ENCODE data around the gene ALAS1.
"Not testable (repeated sequence)": the region's sequence is repeated elsewhere in the genome, so short reads cannot be mapped to it uniquely, and the experiment has no call there.

ALAS1 gene

DNA sequence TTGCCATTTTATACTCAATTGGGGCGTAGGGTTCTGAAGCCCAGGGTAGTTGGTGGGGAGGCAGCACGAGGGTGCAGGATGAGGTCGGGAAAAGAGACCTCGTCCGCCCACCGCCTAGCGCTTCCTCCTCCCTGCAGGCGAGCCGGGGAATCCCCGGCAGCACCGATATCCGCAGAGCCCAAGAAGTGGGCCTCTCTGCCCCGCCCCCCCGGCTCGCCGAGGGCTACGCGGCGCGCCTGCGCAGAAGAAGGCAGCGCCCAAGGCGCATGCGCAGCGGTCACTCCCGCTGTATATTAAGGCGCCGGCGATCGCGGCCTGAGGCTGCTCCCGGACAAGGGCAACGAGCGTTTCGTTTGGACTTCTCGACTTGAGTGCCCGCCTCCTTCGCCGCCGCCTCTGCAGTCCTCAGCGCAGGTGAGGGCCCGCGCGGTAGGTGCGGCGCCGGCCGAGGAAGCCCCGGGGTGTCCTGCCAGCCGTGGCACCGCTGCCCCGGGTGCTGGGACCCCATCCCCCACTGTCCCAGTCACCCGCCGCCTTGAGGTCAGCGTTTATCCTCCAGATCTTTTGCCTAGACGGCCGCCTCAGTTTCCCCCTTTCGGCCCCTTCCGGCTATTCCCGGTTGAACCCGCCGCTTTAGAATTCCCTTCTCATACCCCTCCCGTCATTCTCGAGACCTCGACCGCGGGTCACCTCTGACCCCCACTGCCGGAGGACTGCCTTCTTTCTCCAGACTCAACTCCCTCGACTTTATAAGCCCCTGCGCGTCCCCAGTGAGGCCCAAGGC is at the start of gene ALAS1:
Gene ALAS1, plus strand, starts transcription at position 319 of the 784 bp plus-strand sequence. CDS start 1,082 bp downstream, outside the sequence.
- peak; percentile 99 for DNase-seq

DNA sequence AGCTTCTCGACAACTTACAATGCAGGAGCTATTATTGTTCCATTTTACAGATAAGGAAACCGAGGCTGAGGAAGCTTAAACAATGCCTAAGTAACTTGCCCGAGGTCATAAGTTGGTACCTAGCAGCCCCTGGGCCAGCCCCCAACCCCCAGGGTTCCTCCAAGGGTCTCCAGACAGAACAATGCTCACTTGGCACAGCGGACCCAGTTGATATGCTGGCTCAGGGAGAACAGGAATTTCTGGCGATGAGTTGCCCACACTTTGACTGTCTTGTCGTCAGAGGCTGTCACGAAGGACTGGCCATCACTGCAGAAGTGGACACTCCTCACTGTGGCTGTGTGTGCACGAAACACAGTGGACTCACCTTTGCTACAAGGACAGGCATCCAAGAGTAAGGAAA is 48.9 kb upstream of the ALAS1 start:
- DNase-seq: no peak

DNA sequence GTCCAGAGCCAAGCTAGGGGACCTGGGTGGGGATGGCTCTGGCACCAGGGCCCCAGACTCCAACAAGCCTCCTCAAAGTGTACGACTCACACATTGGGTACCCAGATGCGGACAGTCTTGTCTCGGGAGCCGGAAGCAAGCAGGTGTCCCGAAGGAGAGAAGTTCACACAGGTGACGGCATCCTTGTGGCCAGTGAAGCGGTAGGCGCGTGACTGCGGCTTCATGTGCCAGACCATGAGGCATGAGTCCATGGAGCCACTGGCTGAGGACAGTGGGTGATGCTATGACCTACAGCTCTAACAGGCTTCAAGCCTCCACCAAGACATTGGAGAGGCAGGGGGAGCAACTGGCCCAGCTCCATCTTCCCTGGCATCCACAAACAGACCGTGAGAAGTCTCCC is 48.2 kb upstream of the ALAS1 start:
- no peak for DNase-seq

DNA sequence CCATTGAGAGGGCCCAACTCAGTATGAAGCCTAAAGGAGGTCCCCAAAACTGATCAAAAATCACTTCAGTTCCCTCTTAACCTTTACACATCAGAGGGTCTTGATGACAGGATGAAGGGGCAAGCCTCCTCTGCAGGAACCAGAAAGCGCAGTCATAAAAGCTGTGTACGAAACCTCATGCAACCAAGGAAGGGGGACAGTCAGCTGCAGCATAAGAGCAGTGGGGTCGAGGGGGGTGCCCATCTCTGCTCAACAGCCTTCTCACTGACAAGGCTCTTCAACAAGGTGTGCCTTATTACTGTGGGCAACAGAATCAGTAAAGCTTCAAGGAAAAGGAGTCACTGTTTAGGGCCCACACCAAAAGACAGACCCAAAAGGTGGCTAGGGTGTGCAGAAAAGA is 47.6 kb upstream of the ALAS1 start:
- DNase-seq: no peak

DNA sequence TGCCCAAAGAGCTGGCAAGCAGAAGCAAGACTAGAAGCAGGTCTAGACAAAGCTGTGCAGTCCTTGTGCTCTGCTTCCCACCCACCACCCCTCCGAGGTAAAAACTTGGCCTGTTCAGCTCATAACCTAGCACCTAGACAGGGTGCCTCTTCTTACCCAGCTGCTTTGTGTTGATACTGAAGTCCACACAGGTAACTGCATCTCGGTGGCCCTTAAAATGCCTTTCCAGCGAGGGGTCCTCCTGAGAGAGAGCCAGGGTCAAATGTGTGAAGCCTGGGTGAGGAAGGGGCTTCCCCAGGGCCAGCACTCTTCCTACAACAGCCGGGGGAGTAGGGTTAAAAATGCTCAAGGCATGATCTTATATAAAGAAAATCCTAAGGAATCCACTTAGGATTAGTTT is 47.1 kb upstream of the ALAS1 start:
- DNase-seq: no peak

DNA sequence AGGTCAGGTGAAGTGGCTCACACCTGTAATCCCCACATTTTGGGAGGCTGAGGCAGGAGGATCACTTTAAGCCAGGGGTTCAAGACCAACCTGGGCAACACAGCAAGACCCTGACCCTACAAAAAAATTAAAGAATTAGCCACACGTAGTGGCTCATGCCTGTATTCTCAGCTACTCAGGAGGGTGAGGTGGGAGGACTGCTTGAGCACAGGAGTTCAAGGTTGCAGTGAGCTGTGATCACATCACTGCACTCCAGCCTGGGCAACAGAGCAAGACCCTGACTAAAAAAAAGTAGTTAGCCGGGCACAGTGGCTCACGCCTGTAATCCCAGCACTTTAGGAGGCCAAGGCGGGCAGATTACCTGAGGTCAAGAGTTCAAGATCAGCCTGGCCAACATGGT is 46.0 kb upstream of the ALAS1 start:
- not testable (repeated sequence) for DNase-seq

DNA sequence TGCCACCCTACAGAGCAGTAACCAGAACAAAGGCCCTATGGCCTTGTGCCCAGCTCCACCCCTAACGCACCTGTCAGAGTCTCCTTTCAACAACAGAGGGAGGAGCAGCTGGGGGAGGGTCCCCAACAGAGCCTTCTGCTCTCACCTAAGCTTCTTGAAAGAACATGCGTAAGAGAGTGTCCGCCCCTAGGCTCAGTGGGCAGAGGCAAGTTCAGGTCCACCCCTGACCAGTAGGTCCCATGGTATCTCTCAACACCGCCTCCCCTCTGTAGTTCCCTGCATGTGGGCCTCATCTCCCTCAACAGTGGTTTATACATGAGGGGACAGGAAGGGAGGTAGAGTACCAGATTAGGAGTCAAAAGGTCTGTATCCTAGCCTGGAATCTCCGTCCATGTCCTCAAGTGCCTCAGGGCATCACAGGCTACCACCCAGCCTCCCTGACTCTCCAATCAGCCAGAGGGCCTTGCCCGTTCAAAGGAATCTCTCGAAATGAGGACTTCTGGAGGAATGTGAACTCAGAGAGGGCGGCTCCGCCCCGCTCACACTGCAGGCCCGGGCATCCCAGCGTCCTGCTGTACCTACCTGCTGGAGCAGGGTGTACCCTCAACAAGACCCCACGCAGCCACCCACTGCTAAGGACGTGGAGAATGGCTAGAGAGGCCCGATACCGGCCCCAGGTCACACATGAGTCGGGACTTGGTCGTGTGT is 44.4 kb upstream of the ALAS1 start:
- DNase-seq: no peak

DNA sequence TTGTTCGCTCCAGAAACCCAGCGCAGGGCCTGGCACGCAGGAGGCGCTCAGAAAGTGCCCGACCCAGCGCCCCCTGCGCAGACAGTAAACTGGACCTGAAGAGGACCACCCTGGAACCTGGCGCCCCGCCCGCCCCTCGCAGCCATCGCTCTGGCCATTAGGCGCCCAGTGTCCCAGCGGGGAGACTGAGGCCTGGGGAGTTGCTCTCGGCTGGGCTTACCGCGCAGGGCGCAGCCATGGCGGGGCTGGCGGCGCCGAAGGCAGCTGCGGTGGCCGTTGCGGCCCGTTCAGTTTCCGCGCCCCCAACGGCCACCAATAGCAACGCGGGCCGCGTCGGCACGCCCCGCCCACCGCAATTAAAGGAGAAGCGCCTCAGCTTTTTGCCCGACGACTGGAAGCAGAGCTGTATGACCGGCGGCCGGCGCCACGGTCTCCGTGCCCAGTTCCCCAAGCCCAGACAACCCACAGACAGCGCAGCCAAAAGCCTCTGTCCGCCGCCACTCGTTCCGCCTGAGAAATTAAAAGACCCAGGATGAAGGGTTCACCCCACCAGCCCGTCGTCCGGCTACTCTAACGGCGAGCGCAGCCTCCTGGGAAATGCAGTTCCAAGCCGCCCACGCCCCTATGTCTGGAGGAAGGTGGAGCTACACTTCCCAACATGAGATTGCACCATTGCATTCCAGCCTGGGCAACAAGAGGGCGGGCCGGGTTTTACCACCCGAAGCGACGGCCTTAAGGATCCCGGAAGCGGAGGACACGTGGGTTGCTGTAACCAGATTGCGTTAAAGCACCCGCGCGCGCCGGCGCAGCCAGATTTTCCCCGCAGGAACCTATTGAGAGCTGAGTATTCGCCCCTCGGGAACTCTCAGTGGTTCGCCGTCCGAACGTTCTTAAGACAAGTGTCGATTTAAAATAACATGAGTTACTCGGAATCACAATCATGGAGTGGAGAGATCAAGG is 43.5 kb upstream of the ALAS1 start, which contains the start of gene POC1A:
Gene POC1A, minus strand, starts transcription at position 289 of the 960 bp plus-strand sequence. Its CDS starts 51 bp downstream, at position 238.
- peak; percentile 95 for DNase-seq

DNA sequence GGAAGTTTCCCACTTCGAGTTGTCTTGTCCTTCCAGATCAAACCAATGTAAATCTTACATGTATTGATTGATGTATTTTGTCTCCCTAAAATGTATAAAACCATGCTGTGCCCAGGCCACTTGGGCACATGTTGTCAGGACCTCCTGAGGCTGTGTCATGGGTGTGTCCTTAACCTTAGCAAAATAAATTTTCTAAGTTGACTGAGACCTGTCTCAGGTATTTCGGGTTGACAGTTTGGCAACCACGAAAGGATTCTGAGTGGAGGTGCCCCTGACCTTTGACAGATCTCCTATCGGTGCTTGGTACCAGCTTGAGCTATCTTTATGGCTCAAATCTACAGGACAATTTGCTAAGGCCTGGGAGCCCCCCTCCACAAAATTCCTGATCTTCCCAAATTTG is 42.0 kb upstream of the ALAS1 start:
- no peak for DNase-seq

DNA sequence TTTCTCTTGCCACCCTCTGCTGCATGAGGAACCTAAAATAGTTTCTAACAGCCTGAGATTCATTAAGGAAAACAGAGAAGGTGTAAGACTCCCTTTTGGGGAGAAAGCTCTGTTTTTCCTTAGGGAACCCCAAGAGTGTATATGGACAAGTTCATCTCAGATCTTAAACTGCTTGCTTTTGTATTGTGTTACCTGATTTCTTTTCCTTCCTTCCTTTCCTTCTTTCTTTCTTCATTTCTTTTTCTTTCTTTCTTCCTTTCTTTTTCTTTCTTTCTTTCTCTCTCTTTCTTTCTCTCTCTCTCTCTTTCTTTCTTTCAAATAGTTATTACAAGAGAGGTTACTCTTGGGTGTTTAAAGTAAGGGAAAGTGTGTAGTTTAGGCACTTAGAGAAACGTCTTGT is 38.5 kb upstream of the ALAS1 start:
- DNase-seq: no peak

DNA sequence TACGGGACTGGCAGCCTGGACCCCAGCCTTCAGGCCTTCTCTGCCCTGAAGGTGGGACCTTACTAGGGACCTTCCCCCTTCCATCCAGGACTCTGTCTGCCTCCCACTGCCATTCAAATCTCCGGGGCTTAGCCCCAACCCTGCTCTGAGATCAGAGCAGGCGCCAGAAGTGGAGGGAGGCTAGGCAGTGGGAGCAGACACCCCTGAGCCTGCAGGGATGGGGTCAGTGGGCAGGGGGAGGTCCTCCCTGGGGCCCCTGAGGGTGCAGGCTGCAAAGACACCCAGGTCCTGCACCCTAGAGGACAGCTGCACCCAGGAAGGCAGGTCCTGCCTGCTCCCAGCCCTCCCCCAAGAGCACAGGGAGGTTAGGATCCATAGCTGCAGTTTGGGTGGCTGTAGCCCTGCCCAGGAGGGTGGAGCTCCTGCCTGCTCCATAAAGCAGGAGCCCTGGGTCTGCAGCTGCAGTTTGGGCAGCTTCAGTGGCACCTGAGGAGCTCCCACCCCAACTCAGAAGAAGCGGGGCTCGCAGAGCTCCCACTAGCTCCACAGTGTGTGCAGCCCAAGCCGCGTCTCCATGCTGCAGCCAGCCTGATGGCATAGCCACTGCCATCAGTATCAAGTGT is 35.6 kb upstream of the ALAS1 start:
- DNase-seq: no peak

DNA sequence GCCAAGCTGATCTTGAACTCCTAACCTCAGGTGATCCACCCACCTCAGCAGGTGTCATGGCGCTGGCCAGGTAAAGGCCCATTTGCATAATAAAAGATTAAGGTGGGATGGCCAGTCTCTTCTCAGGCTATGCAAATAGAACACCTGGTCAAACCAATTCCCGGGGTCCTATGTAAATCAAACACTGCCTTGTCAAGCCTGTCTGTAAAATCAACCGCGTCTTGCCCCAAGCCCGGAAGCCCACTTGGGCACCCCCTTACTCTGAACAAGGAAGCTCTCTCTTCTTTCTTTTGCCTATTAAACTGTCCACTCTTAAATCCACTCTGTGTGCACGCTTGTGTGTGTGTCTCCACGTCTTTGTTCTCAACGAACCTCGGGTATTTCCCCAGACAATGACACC is 30.7 kb upstream of the ALAS1 start:
- DNase-seq: no peak

DNA sequence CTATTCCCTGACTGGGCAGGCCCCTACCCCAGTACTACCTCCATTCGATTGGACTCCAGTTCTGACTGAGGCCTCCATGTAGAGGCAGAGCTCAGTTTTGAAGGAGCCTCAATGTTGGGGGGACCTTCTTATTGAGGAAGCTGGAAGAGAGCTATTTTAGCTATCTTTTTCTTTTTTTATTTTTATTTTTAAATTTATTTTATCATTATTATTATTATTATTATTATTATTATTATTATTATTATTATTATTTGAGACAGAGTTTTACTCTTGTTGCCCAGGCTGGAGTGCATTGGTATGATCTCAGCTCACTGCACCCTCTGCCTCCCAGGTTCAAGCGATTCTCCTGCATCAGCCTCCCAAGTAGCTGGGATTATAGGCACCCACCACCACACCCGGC is 27.7 kb upstream of the ALAS1 start:
- DNase-seq: not testable (repeated sequence)

DNA sequence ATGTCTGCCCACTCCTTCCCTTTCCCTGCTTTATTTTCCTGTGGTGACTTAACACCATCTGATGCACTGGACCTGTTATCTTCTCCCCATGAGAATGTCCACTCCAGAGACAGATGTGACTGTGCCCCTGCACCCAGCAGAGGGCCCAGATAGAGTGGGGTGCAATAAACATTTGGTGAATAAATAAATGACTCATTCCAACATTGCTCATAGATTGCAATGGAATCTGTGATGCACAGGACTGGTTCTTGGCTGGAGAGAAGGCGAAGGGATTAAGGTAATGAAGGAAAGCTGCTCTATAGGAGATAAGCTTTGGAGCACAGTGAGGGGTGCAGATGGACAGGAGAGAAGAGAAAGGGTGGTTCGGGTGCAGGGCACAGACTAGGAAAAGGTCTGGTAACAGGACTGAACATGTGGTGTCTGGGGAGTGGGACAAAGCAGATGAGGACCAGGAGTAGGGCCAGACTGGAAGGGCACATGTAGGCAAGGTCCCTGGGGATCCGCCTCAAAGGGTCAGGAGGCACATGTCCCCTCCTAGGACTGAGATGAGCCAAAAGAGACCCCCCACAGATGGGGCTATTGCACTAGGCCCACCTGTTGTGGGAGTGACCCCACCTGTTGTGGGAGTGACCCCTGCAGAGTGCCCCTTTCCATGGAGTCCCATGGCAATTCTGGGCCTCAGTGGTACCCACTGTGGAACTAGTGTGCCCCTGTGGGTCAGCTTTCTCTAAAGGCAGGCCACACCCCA is 26.3 kb upstream of the ALAS1 start:
- DNase-seq: no peak

DNA sequence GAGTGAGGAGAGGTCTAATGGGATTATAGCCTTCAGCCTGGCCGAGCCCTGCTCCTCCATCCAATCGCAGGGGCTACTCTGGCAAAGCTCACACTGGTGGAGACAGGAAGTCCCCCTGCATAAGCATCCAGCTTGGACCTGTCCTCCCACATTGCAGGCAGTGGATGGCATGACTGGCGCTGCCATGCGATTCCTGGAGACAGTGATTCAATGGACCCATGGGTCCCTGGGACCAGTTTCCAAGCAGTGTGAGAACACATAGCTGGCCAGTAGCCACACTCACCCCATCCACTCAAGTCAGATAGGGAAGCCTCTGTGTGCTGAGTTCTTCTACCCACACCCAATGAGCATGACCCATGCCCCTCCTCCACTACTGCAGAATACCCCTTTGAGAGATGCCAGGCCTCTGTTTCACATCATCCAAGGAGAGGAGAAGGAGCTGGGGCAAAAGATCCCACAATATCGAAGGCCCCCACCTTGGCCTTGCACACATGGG is 25.6 kb upstream of the ALAS1 start:
- no peak for DNase-seq

DNA sequence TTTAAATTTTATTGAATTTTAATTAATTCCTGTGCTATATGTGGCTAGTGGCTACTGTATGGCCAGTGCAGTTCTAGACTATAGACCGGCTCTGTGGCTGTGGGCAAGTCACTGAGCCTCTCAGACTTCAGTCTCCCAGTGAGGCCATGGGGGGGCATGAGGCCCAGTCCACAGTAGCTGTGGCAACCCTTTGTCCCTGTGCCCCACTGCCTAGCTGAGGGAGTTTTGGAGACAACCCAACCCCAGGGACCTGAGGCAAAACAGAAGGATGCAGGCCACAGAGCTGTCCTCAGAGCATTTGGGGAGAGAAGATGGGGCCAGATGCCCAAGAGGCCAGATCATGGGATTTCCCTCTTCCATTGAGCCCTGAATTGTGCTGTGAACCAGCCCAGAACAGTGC is 24.9 kb upstream of the ALAS1 start:
- no peak for DNase-seq

DNA sequence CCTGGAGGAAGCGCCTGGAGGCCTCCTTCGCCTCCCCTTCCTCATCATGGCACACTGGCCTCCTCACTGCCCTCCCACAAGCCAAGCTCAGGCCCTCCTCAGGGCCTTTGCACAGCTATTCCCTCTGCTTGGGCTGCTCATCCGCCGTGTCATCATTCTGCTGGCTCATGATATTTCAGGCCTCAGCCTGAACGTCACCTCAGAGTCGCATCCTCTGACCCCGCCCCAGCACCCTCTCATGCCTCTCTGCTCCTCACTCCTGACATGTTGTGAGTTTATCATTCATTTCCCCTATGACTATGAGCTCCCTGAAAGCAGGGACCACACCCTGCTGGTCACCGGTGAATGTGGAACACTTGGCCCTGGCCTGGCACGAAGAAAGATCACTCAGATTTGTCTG is 23.1 kb upstream of the ALAS1 start:
- DNase-seq: no peak

DNA sequence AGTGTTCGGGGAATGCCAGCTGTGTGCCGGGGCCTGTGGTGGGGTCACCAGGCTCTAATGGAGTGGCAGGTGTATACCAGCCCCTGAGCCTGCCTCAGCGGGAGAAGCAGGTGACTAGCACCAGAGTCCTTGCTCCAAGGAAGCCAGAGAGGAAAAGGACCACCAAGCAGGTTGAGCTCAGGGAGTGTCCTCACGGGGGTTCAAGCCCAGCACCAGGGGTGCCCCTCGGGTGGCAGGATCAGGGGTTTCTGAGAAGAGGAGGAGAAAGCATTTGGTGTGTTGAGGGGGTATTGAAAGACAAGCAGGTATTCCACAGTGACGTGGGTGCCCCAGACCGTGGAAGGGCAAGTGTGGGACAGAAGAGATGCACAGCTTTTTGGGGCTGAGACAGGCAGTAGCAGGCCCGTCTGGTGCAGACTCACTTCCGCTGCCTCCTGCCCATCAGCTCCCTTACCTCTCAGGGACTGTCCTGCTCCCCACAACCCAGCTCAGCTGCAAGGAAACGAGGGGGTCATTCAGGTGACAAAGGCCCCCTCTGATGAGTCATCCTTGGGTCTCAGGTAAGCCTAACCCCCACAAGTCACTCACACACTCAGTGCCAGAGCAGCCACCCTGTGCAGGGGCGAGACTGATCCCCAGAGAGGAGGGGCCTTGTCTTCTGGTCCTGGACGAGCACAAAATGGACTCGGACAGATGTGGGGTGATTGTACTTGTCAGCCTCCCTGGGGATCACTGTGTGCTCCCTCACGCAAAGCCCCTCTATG is 22.4 kb upstream of the ALAS1 start:
- DNase-seq: no peak

DNA sequence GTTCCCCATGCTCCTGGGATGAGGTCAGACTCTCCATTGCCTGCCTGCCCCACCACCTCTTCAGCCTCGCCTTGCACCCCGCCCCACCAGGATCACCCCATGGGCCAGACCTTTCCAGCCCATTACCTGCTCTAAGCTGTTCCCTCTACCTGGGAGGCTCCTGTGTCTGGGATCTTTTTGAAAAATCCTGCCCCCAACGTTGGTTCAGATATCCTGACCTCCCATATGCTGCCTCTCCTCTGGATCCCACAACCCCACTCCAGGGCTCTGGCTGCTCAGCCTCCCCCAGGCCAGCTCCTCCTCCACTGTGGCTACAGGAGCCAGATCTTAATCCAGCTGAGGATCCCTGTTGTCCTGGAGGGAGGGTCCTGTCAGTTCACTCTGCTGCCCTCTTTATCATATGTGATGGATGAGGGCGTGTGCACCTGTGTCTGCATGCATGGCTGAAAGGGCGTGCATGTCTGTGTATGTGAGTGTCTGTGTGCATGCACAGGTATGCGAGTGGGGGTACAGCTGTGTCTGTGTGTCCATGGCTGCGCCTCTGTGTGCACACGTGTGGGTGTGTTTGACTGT is 21.7 kb upstream of the ALAS1 start:
- DNase-seq: no peak

DNA sequence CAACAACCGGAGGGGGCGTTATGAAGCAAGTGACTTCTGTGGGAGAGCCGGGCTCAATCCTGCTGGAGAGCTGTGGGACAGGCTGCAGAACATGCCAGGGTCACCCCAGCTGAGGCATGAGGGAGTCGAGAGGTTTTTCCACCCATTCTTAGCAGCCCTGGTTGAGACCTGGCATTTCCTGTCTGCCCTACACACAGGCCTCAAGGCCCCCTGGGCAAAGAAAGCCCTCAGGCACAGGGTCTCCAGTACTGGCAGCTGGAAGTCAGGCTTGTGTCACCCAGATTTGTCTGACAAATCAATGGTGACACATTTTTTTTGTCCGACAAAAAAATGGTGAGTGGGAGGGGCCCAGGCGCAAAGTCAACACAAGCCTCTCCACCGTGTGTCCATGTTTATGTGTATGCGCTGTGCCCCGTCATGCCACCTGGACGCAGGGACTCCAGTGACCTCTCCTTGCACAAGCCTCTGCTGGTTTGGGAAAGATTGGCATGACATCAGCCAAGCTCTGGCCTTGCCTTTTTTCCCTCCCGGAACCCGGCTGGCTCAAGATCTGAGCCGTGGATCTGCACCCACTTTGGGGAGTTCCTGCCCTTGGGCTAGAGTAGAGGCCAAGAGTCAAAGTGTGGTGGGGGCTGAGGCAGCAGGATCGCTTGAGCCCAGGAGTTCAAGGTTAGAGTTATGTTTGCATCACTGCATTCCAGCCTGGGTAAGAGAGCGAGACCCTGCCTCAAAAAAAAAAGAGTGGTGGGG is 20.8 kb upstream of the ALAS1 start:
- DNase-seq: no peak

All from activated CD8-positive, alpha-beta memory T cell treated with anti-CD3 and anti-CD28 coated beads for 24 hours (primary cell).